Uterus (tissue), 2 donors: Measurements from ENCODE around the gene COL23A1.

Experiments used
- CTCF ChIP-seq, 4 experiments: fragments of 200-600 bp in 2 of 4; fragments of 450-650 bp in 2 of 4; sonication (generic) in 2 of 4; IDR thresholded peaks; one replicate each; pipeline ENCODE4 v1.5.1; 2016 to 2019; ENCODE audit warnings: antibody characterized with exemption in 4 of 4, mild to moderate bottlenecking in 2 of 4, moderate library complexity in 1 of 4
- POLR2A ChIP-seq, 2 donors: fragments of 450-650 bp; IDR thresholded peaks; one replicate each; pipeline ENCODE4 v1.6.1; 2016; ENCODE audit warnings: antibody characterized with exemption in 2 of 2, mild to moderate bottlenecking in 1 of 2, moderate library complexity in 1 of 2

GRCh38 chr5:178202541-178202940, 387.7 kb downstream of the COL23A1 start:
- TF ChIP-seq POLR2A (IDR thresholded peaks at IDR 0.05) (no peak), CTCF (IDR thresholded peaks at IDR 0.05) (no peak)
